HG03457 (cell line): ENCODE data around the gene MDFIC.

Source experiments
- ATAC-seq: cut with Tn5 transposase; IDR thresholded peaks from one replicate; pipeline ENCODE4 v1.9.1; 2021; ENCODE audit warnings: moderate number of reproducible peaks; ENCODE audit not compliant: unreplicated experiment

MDFIC gene

DNA sequence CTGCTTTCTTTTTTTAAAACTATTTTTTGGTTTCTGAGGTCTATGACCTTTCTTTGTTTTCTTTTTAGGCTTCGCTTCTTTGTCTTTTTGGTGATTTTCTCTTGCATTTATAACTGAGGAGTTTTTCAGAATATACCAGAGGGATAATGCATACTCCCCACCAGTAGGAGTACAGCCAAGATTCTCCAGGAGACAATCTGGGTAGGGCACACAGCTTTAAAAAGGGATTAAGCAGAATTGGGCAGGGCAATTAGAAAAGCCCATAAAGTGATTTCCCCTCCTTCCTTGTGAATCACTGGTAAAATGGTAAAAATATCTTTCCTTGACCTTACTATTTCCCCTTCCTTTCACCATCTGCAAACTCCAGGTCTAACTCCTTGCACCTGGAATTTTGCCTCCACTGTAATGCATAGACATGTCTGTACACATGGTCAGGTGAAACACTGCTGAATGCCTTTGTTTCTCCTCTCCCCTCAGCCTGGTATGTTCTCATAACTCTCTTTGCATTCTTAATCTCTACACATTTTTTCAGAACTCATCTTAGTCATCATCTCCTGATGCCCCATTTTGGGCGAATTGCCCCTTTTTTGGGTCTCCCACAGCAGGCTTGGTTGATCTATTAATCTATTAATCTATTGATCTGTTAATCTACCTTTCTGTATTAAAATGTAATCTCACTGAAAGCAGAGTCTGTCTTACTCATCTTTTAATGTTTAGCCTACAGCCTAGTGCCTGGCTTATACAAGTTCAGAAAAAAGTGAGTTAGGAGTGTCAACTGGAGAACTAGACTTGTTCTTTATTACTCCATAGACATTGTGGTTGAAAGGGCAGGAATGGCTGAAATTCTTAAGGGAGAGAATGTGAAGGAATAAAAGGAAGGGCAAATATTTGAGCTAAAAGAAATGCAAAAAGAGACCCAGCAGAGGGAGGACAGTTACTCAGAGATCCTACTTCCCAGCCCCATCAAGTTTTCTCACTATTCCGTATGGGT lies 64.6 kb downstream of the MDFIC start:
- no peak for ATAC-seq

- no peak for ATAC-seq
Measured at GRCh38 chr7:114988026-114988425, 66.1 kb downstream of the MDFIC start.

- no peak for ATAC-seq
Measured at GRCh38 chr7:114988755-114989375, 67.0 kb downstream of the MDFIC start.

- ATAC-seq: no peak
Measured at GRCh38 chr7:114989531-114989930, 67.6 kb downstream of the MDFIC start.

- no peak for ATAC-seq
Measured at GRCh38 chr7:114997487-114998404, 75.9 kb downstream of the MDFIC start.

GRCh38 chr7:115004121-115004520 lies 82.2 kb downstream of the MDFIC start:
- no peak for ATAC-seq

- no peak for ATAC-seq
Measured at GRCh38 chr7:115005251-115005650, 83.4 kb downstream of the MDFIC start.

GRCh38 chr7:115005953-115006352 lies 84.1 kb downstream of the MDFIC start:
- no peak for ATAC-seq

GRCh38 chr7:115007751-115008150 lies 85.9 kb downstream of the MDFIC start:
- no peak for ATAC-seq

DNA sequence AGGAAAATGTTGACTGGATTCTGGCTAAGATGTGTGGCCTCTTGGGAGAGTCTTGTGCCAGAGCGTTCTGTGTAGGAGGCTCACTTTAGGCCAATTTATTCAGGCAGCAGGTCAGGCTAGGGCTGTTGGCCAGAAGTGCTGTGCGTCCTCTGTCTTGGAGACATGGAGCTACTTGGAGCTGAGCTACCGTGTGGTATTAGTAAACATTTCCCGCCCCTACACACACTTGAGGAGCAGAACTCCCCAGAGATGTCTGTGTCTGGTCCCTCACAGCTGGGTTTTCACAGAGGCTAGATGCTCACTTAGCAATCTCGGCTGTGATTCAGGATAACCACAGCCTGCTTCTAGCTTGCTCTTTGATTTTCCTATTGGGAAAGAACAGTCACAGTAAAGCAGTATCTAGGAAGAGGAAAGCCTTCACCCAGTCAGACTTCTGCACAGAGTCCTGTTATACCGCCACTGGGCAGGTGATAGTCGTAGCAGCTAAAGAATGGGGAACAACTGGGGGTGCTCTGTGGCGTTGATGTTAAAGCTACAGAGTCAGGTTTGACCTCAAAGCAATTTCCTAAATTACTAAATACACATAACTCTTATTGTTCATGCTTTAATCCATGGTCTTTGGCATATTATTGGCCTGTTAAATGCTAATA lies 86.7 kb downstream of the MDFIC start:
- ATAC-seq: peak; percentile 46

GRCh38 chr7:115009139-115009538 lies 87.2 kb downstream of the MDFIC start:
- peak; percentile 68 for ATAC-seq

DNA sequence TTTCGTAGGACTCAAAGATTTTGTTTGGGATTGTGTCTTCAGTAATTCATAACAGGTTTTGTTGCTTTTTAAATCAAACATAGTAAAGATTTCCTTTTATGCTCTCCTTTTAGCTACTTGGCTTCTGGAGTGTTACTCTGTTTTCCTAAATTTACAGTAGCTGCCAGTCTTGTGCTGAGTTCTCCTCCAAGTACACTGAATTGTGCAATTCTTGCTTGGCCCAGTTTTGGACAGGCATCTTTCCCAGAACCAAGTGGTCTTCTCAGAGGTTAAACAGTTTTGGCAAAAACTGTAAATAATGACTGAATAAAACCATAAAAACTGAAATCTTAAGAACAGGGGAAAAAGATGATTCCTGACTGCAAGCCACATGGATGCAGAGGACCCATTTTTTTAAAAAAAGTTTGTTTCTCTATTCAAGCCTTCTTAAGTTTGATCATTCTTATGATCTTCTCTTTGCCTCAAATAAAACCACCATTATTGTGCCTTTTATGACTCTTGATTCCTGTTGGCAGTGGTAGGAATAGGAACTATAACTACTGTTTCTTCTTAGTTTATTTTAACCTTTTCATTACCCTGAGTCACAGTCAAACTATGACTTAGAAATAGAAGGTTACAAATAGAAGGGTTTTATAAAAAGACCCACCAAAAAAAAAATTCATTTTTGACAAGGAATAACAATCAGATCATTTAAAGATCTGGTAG lies 88.0 kb downstream of the MDFIC start:
- no peak for ATAC-seq

- ATAC-seq: no peak
Measured at GRCh38 chr7:115010441-115010820, 88.5 kb downstream of the MDFIC start.

- ATAC-seq: no peak
Measured at GRCh38 chr7:115013886-115014285, 92.0 kb downstream of the MDFIC start.

DNA sequence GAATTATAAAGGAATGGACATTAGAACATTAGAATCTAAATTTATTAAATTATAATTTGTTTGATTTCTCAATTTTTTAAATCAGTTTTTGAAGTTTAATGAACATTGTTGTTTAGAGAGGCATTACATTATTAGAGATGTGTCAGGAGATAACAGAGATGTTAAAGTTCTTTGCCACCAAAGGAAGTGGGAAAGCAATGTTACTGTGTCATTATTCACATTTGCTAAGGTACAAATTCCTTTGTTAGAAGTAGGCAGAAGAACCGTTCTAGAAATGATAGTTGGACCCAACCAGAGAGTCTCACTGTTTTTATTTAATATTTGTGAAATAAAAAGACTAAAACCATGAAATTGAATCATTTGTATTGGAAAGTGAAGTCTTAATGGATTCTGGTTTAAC lies 92.9 kb downstream of the MDFIC start:
- no peak for ATAC-seq

DNA sequence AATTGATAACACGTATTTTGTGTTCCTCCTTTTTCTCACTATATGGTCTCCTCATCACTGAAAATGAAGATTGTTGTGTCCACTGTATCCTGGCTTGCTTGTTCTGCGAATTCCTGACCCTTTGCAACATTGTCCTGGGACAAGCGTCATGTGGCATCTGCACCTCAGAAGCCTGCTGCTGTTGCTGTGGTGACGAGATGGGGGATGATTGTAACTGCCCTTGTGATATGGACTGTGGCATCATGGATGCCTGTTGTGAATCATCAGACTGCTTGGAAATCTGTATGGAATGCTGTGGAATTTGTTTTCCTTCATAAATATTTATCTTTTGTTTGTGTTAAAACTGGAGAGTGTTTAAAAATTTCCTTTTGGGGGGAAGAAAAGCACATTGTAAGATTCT lies 93.7 kb downstream of the MDFIC start:
- no peak for ATAC-seq

DNA sequence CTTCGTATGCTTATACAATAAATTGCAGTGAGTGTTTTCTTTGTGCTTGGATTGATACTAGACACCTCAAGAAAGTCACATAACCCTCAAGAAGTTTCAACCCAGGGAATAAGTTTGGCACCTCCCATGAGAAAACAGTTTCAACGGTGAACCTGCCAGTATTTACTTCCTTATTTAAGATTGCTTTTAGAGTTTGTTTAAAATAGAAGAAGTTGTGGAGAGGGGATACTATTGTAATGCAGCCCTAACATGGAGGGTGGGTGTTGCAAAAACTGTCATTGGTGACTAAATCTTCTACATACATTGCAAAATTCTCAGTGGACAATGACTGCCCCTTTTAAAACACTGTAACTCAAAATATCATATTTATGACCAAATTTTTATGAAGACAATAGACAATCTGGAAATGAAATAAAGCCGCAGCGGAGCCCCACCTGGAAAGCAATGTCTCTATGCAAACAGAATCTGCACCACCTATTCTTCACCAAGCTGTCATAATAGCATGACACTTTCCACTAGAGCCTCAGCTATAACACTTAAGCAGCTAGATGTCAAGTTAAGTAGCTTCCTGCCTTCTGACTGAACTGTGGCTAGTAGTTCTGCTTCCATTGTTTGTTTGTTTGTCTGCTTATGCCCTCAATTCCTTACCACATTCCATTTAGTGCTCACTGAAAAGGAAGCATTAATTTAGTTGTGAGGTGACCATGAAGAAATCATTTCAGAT lies 98.2 kb downstream of the MDFIC start:
- no peak for ATAC-seq

DNA sequence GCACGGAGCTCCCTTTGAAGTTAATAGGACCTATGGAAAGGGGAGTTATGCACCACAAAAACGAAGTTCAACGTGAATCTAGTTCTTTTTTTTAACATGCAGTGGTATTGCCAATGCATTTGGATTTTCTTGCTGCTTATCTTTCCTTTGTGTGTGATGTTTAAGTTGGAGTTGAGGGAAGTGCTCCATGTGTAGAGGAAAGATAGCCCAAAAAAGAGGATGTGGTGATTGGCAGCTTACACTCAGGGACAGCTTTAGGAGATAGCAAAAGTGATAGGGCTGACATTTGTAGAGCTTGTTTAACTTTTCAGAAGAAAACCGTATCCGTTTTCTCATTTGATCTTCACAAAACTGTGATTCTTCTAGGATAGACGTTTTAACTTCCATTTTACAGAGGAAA lies 101.3 kb downstream of the MDFIC start:
- no peak for ATAC-seq

GRCh38 chr7:115024276-115024675 lies 102.4 kb downstream of the MDFIC start:
- no peak for ATAC-seq
